AG08395 (cell line): Measurements from ENCODE around the gene CSNK1A1L.
"Not testable (repeated sequence)": the region's sequence is repeated elsewhere in the genome, so short reads cannot be mapped to it uniquely, and the experiment has no call there.

ENCODE experiments used
- DNase-seq: peaks from one replicate; pipeline ENCODE4 v3.0.0; 2012; ENCODE audit warnings: mixed read lengths, low spot score

The CSNK1A1L gene

GRCh38 chr13:37058910-37059847 lies 46.3 kb downstream of the CSNK1A1L start, which contains the start of gene SUPT20H:
Gene SUPT20H, minus strand, starts transcription at chr13:37059688. Its CDS starts 8,198 bp downstream, at chr13:37051490.
- peak; percentile 93 for DNase-seq

- DNase-seq, result not testable (repeated sequence)
These were observed 49.2 kb downstream of the CSNK1A1L start for GRCh38 chr13:37056228-37056627.
